ENCODE results near the gene DPM2. TPM values are rescaled to one million over a fixed set of nuclear protein-coding genes. Genes with fewer than 3 reads are reported as not detected.

The DPM2 gene
- total RNA-seq, 1 donor from 2014 or later = 8.5 TPM

DNA sequence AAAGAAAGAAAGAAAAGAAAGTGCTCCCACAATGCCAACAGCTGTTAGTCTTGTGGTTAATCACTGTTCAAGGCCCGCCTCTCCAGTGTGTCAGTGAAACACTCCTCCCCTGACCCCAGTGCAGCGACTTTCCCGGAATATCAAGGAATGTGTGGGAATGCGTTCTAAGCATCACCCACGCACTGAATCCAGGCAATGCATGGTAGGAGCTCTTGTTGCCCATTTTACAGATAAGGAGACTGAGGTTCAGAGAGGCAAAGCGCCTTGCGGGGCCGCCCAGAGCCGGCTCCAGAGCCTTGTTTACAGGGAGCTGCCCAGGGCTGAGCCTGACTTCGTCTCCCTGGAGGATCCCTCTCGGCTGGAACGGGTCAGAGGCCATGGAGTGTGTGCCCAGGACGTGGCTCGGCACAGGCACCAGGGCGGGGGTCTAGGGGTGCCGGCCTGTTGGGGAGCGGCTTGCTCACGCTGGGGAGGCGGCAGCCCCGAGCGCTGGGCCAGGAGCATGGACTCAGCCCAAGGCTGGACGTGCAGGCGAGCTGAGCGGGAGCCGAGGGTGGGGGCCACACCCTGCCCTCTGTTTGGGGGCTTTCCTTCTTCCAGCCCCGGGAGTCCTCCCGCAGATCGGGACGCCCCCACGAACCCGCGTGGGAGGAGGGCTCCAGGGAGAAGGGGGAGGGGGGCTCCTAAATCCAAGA, 39.1 kb downstream of the DPM2 start:
- DNase-seq = peak; percentile 80

GRCh38 chr9:127897193-127897692, 40.4 kb downstream of the DPM2 start:
- peak; percentile 79 for DNase-seq

GRCh38 chr9:127896395-127897192, 41.1 kb downstream of the DPM2 start:
- DNase-seq = no peak

GRCh38 chr9:127895811-127896210, 41.8 kb downstream of the DPM2 start:
- no peak for DNase-seq

GRCh38 chr9:127893392-127893791, 44.3 kb downstream of the DPM2 start:
- DNase-seq = no peak

GRCh38 chr9:127892831-127893230, 44.8 kb downstream of the DPM2 start:
- no peak for DNase-seq

DNA sequence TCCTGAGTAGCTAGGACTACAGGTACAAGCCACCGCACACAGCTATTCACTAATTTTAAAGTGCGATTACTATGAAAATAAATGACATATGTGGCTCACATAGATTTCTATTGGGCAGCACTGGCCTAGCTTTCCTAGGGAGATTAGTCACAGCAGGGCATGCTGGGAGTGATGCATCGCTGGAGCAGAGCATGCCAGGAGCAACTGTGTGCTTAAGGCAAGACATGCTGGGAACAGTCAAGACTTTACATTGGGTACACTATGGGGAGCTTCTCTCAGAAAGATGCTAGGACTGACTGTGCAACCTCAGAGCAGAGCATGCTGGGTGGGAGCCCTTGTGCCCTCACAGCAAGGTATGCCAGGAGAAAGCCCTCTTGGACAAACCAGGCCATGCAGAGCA, 47.6 kb downstream of the DPM2 start:
- no peak for DNase-seq

- no peak for DNase-seq
Measured at GRCh38 chr9:127887792-127888191, 49.9 kb downstream of the DPM2 start.

GRCh38 chr9:127886401-127886972, 51.2 kb downstream of the DPM2 start:
- DNase-seq = no peak

DNA sequence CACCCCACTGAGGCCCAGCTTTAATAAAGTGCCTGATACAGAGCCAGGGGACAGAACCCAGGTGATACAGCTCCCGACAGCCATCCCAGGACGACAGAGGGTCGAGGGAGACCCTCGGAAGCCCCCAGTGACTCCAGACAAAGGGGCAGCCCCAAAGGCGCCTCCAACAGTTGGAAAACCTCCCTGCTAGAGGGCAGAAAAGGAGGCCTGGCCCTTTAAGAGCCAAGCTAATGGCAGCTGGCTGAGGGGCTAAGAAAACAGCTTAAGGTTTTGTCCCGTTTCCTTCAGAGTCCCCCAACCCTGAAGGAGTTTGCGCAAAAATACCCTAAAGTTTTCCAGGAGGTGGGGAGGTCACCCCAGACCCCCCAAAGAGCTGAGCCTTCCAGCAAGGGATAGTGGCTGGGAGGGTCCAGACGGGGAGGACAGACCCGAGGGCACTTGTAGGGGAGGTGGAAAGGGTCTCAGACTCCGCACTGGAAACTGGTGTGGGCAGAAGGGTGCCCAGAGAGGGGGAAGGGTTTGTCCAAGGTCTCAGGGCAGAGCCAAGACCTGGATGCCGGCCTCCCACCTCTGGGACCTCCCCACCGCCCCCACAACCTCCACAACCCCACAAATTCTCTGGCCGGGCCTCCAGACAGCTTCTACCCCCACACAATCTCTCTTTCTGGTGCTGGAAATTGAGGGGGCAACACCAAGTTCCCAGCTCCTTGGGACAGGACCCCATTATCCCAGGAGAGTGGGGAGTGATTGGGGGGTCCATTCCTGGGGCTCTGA, 52.0 kb downstream of the DPM2 start:
- no peak for DNase-seq

Other genes with a start within 250 kb of the DPM2 start
- not detected in 2 replicates for gene CFAP157, start 230.9 kb downstream of the DPM2 start, total RNA-seq
- gene PTRH1, start 222.2 kb downstream of the DPM2 start, total RNA-seq = 22.3 and 24.7 TPM in 2 replicates
- not detected in 2 replicates for gene TTC16, start 221.8 kb downstream of the DPM2 start, total RNA-seq
- gene TOR2A, start 202.6 kb downstream of the DPM2 start, total RNA-seq = 7.7 and 13.2 TPM in 2 replicates
- gene SH2D3C, start 159.2 kb downstream of the DPM2 start, total RNA-seq = 77.8 and 95.6 TPM in 2 replicates
- gene CDK9, start 151.8 kb downstream of the DPM2 start, total RNA-seq = 102 and 116 TPM in 2 replicates
- gene FPGS, start 135.0 kb downstream of the DPM2 start, total RNA-seq = 64.2 and 93.8 TPM in 2 replicates
- 84.2 and 165 TPM in 2 replicates for gene ENG, start 83.2 kb downstream of the DPM2 start, total RNA-seq
- gene AK1, start 60.2 kb downstream of the DPM2 start, total RNA-seq = 22.0 and 42.2 TPM in 2 replicates
- 33.2 and 44.8 TPM in 2 replicates for gene ST6GALNAC6, start 38.3 kb downstream of the DPM2 start, total RNA-seq
- gene ST6GALNAC4, start 20.8 kb downstream of the DPM2 start, total RNA-seq = 50.0 and 98.0 TPM in 2 replicates
- 0.51 and 0.70 TPM in 2 replicates for gene PIP5KL1, start 7.1 kb downstream of the DPM2 start, total RNA-seq
- gene EEIG1, start 43.1 kb upstream of the DPM2 start, total RNA-seq = 8.3 and 34.4 TPM in 2 replicates
- 12.8 and 13.8 TPM in 2 replicates for gene NAIF1, start 129.5 kb upstream of the DPM2 start, total RNA-seq
- gene SLC25A25, start 130.4 kb upstream of the DPM2 start, total RNA-seq = 34.1 and 64.7 TPM in 2 replicates
- 52.8 and 87.3 TPM in 2 replicates for gene PTGES2, start 189.9 kb upstream of the DPM2 start, total RNA-seq
- gene LCN2, start 211.6 kb upstream of the DPM2 start, total RNA-seq = 0.14 TPM in 1 of 2 replicates, not detected in the other
- gene BBLN, start 222.4 kb upstream of the DPM2 start, total RNA-seq = 47.4 and 77.1 TPM in 2 replicates